Peyer's patch (tissue), 4 donors: ENCODE measurements around the gene TRIO.

Experiments
- CTCF ChIP-seq, 6 experiments: fragments of 450-650 bp in 4 of 6; fragments of 200-600 bp in 2 of 6; sonication (generic) in 1 of 6; IDR thresholded peaks; one replicate each; pipeline ENCODE4 v1.5.1; 2017 to 2019; ENCODE audit warnings: antibody characterized with exemption in 6 of 6, mild to moderate bottlenecking in 3 of 6, moderate library complexity in 1 of 6
- POLR2A ChIP-seq, 2 donors: fragments of 450-650 bp; IDR thresholded peaks; one replicate each; pipeline ENCODE4 v1.5.1; 2017; ENCODE audit warnings: antibody characterized with exemption in 2 of 2, mild to moderate bottlenecking in 2 of 2, moderate library complexity in 2 of 2

- TF ChIP-seq CTCF (IDR thresholded peaks at IDR 0.05) = no peak
- no peak for TF ChIP-seq POLR2A (IDR thresholded peaks at IDR 0.05)
These were observed 188.2 kb downstream of the TRIO start for GRCh38 chr5:14331386-14331781.
